ENCODE data around the gene IGSF3.
"Not testable (repeated sequence)": the region's sequence is repeated elsewhere in the genome, so short reads cannot be mapped to it uniquely, and the experiment has no call there.

The IGSF3 gene

GRCh38 chr1:116629441-116629840 is 38.1 kb downstream of the IGSF3 start:
- DNase-seq (ENCODE audit: low spot score): not testable (repeated sequence)

- DNase-seq (ENCODE audit: low spot score): no peak
These were observed 39.1 kb downstream of the IGSF3 start for GRCh38 chr1:116628448-116628847.

GRCh38 chr1:116627357-116627756 is 40.2 kb downstream of the IGSF3 start:
- not testable (repeated sequence) for DNase-seq (ENCODE audit: low spot score)

- DNase-seq (ENCODE audit: low spot score): not testable (repeated sequence)
These were observed 40.6 kb downstream of the IGSF3 start for GRCh38 chr1:116626915-116627314.

- DNase-seq (ENCODE audit: low spot score): not testable (repeated sequence)
These were observed 42.4 kb downstream of the IGSF3 start for GRCh38 chr1:116625155-116625554.

- no peak for DNase-seq (ENCODE audit: low spot score)
These were observed 43.5 kb downstream of the IGSF3 start for GRCh38 chr1:116624040-116624439.

- DNase-seq (ENCODE audit: low spot score): not testable (repeated sequence)
These were observed 45.0 kb downstream of the IGSF3 start for GRCh38 chr1:116622496-116622895.

GRCh38 chr1:116621756-116622155 is 45.8 kb downstream of the IGSF3 start:
- DNase-seq (ENCODE audit: low spot score): not testable (repeated sequence)

GRCh38 chr1:116620392-116620791 is 47.1 kb downstream of the IGSF3 start:
- DNase-seq (ENCODE audit: low spot score): not testable (repeated sequence)

GRCh38 chr1:116619106-116619505 is 48.4 kb downstream of the IGSF3 start:
- DNase-seq (ENCODE audit: low spot score): not testable (repeated sequence)

- not testable (repeated sequence) for DNase-seq (ENCODE audit: low spot score)
These were observed 49.7 kb downstream of the IGSF3 start for GRCh38 chr1:116617808-116618207.

- DNase-seq (ENCODE audit: low spot score): not testable (repeated sequence)
These were observed 53.7 kb downstream of the IGSF3 start for GRCh38 chr1:116613825-116614224.

GRCh38 chr1:116609801-116610371 is 57.6 kb downstream of the IGSF3 start:
- DNase-seq (ENCODE audit: low spot score): not testable (repeated sequence)

GRCh38 chr1:116608841-116609240 is 58.7 kb downstream of the IGSF3 start:
- DNase-seq (ENCODE audit: low spot score): not testable (repeated sequence)

- DNase-seq (ENCODE audit: low spot score): not testable (repeated sequence)
These were observed 59.4 kb downstream of the IGSF3 start for GRCh38 chr1:116608151-116608550.

GRCh38 chr1:116607463-116607862 is 60.1 kb downstream of the IGSF3 start:
- not testable (repeated sequence) for DNase-seq (ENCODE audit: low spot score)

- DNase-seq (ENCODE audit: low spot score): not testable (repeated sequence)
These were observed 61.5 kb downstream of the IGSF3 start for GRCh38 chr1:116606067-116606466.

GRCh38 chr1:116605315-116605714 is 62.2 kb downstream of the IGSF3 start:
- DNase-seq (ENCODE audit: low spot score): no peak

GRCh38 chr1:116604408-116604807 is 63.1 kb downstream of the IGSF3 start:
- DNase-seq (ENCODE audit: low spot score): not testable (repeated sequence)

GRCh38 chr1:116603646-116604045 is 63.9 kb downstream of the IGSF3 start:
- DNase-seq (ENCODE audit: low spot score): not testable (repeated sequence)

- DNase-seq (ENCODE audit: low spot score): not testable (repeated sequence)
These were observed 68.2 kb downstream of the IGSF3 start for GRCh38 chr1:116599369-116599768.

GRCh38 chr1:116598420-116599036 is 69.0 kb downstream of the IGSF3 start:
- not testable (repeated sequence) for DNase-seq (ENCODE audit: low spot score)

GRCh38 chr1:116597388-116597787 is 70.1 kb downstream of the IGSF3 start:
- DNase-seq (ENCODE audit: low spot score): not testable (repeated sequence)

Measured in HuH-7.5 (cell line).